OCI-LY3 (cell line): ENCODE measurements around the gene TBCK.

Experiments used
- H2AFZ ChIP-seq: fragments of 200-600, 300-600 bp; shearing (Covaris generic); 2 replicates; pipeline ENCODE4 v1.6.0; 2014; ENCODE audit warnings: antibody characterized with exemption, low read depth, low read length
- H3K27ac ChIP-seq: fragments of 200-600, 300-600 bp; sonication (generic); 2 replicates; pipeline ENCODE4 v1.5.1; 2014; ENCODE audit warnings: mild to moderate bottlenecking, low read length, moderate library complexity, mixed read lengths
- H3K27me3 ChIP-seq: fragments of 200-600, 300-600 bp; sonication (generic); 2 replicates; pipeline ENCODE4 v1.6.1; 2014; ENCODE audit warnings: low read depth, low read length, mixed read lengths
- H3K36me3 ChIP-seq: fragments of 200-600, 300-600 bp; sonication (generic); replicated peaks from 2 replicates; pipeline ENCODE3; 2014; ENCODE audit warnings: low read depth, low read length, mixed read lengths
- H3K4me1 ChIP-seq: fragments of 300-600, 200-600 bp; sonication (generic); 2 replicates; pipeline ENCODE4 v1.6.1; 2014; ENCODE audit warnings: low read length, mixed read lengths
- H3K4me2 ChIP-seq: fragments of 200-600, 300-600 bp; sonication (generic); 2 replicates; pipeline ENCODE4 v1.6.1; 2014; ENCODE audit warnings: low read length, mixed read lengths
- H3K4me3 ChIP-seq: fragments of 300-600, 200-600 bp; sonication (generic); 2 replicates; pipeline ENCODE4 v1.5.1; 2014; ENCODE audit warnings: antibody characterized with exemption, mild to moderate bottlenecking, low read length, moderate library complexity
- H3K79me2 ChIP-seq: fragments of 300-600, 200-600 bp; shearing (Covaris generic); 2 replicates; pipeline ENCODE4 v1.6.1; 2014; ENCODE audit warnings: mild to moderate bottlenecking, low read length, mixed read lengths
- H3K9ac ChIP-seq: fragments of 300-600, 200-600 bp; shearing (Covaris generic); 2 replicates; pipeline ENCODE4 v1.6.0; 2014; ENCODE audit warnings: mild to moderate bottlenecking, low read length, moderate library complexity
- H3K9me3 ChIP-seq: fragments of 200-600, 300-600 bp; shearing (Covaris generic); 2 replicates; pipeline ENCODE4 v1.6.1; 2014; ENCODE audit warnings: low read length, mixed read lengths; ENCODE audit not compliant: insufficient read depth
- H4K20me1 ChIP-seq: fragments of 200-600, 300-600 bp; sonication (generic); 2 replicates; pipeline ENCODE4 v1.6.1; 2016; ENCODE audit warnings: low read length, mixed read lengths; ENCODE audit not compliant: insufficient read depth
- CTCF ChIP-seq: fragments of 200-600, 300-600 bp; sonication (generic); IDR thresholded peaks from 2 replicates; pipeline ENCODE4 v1.5.1; 2014; ENCODE audit warnings: antibody characterized with exemption, low read length, low read depth
- EZH2phosphoT487 ChIP-seq: fragments of 200-600 bp; shearing (Covaris generic); IDR thresholded peaks from 2 replicates; pipeline ENCODE4 v1.6.1; 2018; ENCODE audit warnings: antibody characterized with exemption, mixed run types, low read depth

The TBCK gene

GRCh38 chr4:106289737-106290136 is 26.3 kb downstream of the TBCK start:
- Histone ChIP-seq H3K27ac (no peak overlapping the region), H3K4me3 (no peak overlapping the region), H3K9ac (no peak overlapping the region), H3K27me3 (no peaks in the 10 kb centered on the region), H3K4me2 (no peak overlapping the region), H3K4me1 (no peaks in the 10 kb centered on the region), H3K36me3 (peaks cover 2% of the 10 kb centered on the region), H4K20me1 (no peaks in the 10 kb centered on the region), H2AFZ (no peak overlapping the region), H3K79me2 (no peaks in the 10 kb centered on the region), H3K9me3 (no peaks in the 10 kb centered on the region)
- no peak for TF ChIP-seq EZH2phosphoT487
- no peak for TF ChIP-seq CTCF

- Histone ChIP-seq H3K9me3 (no peaks in the 10 kb centered on the region), H3K27ac (no peak overlapping the region), H3K9ac (no peak overlapping the region), H3K4me2 (no peak overlapping the region), H3K79me2 (no peaks in the 10 kb centered on the region), H3K36me3 (no peaks in the 10 kb centered on the region), H3K4me1 (no peaks in the 10 kb centered on the region), H3K27me3 (no peaks in the 10 kb centered on the region), H3K4me3 (no peak overlapping the region), H2AFZ (no peak overlapping the region), H4K20me1 (no peaks in the 10 kb centered on the region)
- TF ChIP-seq CTCF: no peak
- TF ChIP-seq EZH2phosphoT487: no peak
Observed at GRCh38 chr4:106287353-106287969, 28.5 kb downstream of the TBCK start.

- Histone ChIP-seq H3K36me3 (no peaks in the 10 kb centered on the region), H3K4me3 (no peak overlapping the region), H3K9me3 (no peaks in the 10 kb centered on the region), H3K4me2 (no peak overlapping the region), H3K27ac (no peak overlapping the region), H4K20me1 (no peaks in the 10 kb centered on the region), H3K4me1 (no peaks in the 10 kb centered on the region), H3K9ac (no peak overlapping the region), H3K27me3 (no peaks in the 10 kb centered on the region), H2AFZ (no peak overlapping the region), H3K79me2 (no peaks in the 10 kb centered on the region)
- no peak for TF ChIP-seq EZH2phosphoT487
- TF ChIP-seq CTCF: no peak
Observed at GRCh38 chr4:106286611-106287010, 29.4 kb downstream of the TBCK start.

- H3K27ac ChIP-seq: no peak overlapping the region
- no peaks in the 10 kb centered on the region for H3K27me3 ChIP-seq
- no peak overlapping the region for H3K4me2 ChIP-seq
- TF ChIP-seq CTCF: no peak
- H4K20me1 ChIP-seq: no peaks in the 10 kb centered on the region
- no peak overlapping the region for H3K9ac ChIP-seq
- H3K9me3 ChIP-seq: no peaks in the 10 kb centered on the region
- no peaks in the 10 kb centered on the region for H3K36me3 ChIP-seq
- H2AFZ ChIP-seq: no peak overlapping the region
- H3K4me3 ChIP-seq: no peak overlapping the region
- H3K79me2 ChIP-seq: no peaks in the 10 kb centered on the region
- H3K4me1 ChIP-seq: no peaks in the 10 kb centered on the region
Observed at GRCh38 chr4:106284227-106284626, 31.8 kb downstream of the TBCK start.
